NCI-H2196 (cell line): ENCODE measurements around the gene UBTD2.
"Not testable (repeated sequence)": the region's sequence is repeated elsewhere in the genome, so short reads cannot be mapped to it uniquely, and the experiment has no call there.

Experiments
- DNase-seq: peaks from one replicate; lab custom pipeline; 2025; ENCODE audit not compliant: unreplicated experiment; lab: John Stamatoyannopoulos, UW

Gene UBTD2

GRCh38 chr5:172251419-172251818 is 32.1 kb downstream of the UBTD2 start:
- DNase-seq, result no peak

GRCh38 chr5:172248637-172249036 is 34.9 kb downstream of the UBTD2 start:
- DNase-seq, result no peak

- DNase-seq, result no peak
Measured at GRCh38 chr5:172245703-172246125, 37.9 kb downstream of the UBTD2 start.

GRCh38 chr5:172245046-172245445 is 38.5 kb downstream of the UBTD2 start:
- DNase-seq, result no peak

GRCh38 chr5:172243302-172243701 is 40.3 kb downstream of the UBTD2 start:
- no peak for DNase-seq

GRCh38 chr5:172238334-172238733 is 45.2 kb downstream of the UBTD2 start:
- no peak for DNase-seq

GRCh38 chr5:172235827-172236736 is 47.5 kb downstream of the UBTD2 start:
- DNase-seq, result no peak

- no peak for DNase-seq
Measured at GRCh38 chr5:172235132-172235780, 48.3 kb downstream of the UBTD2 start.

GRCh38 chr5:172234031-172234430 is 49.5 kb downstream of the UBTD2 start:
- no peak for DNase-seq

- no peak for DNase-seq
Measured at GRCh38 chr5:172229904-172230303, 53.7 kb downstream of the UBTD2 start.

- no peak for DNase-seq
Measured at GRCh38 chr5:172224996-172225395, 58.6 kb downstream of the UBTD2 start.

GRCh38 chr5:172223901-172224873 is 59.4 kb downstream of the UBTD2 start:
- DNase-seq, result no peak

GRCh38 chr5:172219296-172219695 is 64.3 kb downstream of the UBTD2 start:
- no peak for DNase-seq

GRCh38 chr5:172216345-172216744 is 67.2 kb downstream of the UBTD2 start:
- no peak for DNase-seq

- no peak for DNase-seq
Measured at GRCh38 chr5:172213126-172213525, 70.4 kb downstream of the UBTD2 start.

- DNase-seq, result no peak
Measured at GRCh38 chr5:172211676-172212075, 71.9 kb downstream of the UBTD2 start.

GRCh38 chr5:172209714-172210113 is 73.8 kb downstream of the UBTD2 start:
- no peak for DNase-seq

GRCh38 chr5:172207511-172207910 is 76.1 kb downstream of the UBTD2 start:
- DNase-seq, result no peak

- DNase-seq, result not testable (repeated sequence)
Measured at GRCh38 chr5:172205984-172206383, 77.6 kb downstream of the UBTD2 start.

- DNase-seq, result no peak
Measured at GRCh38 chr5:172200476-172200875, 83.1 kb downstream of the UBTD2 start.

GRCh38 chr5:172199446-172199845 is 84.1 kb downstream of the UBTD2 start:
- no peak for DNase-seq
